ENCODE data around the gene IRX4. TPM values are rescaled to one million over a fixed set of nuclear protein-coding genes. Genes with fewer than 3 reads are reported as not detected.

The IRX4 gene
- total RNA-seq, 1 donor from 2014 or later: 0.72 TPM

- Mint-ChIP-seq H3K9me3 (ENCODE audit: unreplicated experiment) (no peaks in the 10 kb centered on the region), H3K36me3 (ENCODE audit: low read depth, unreplicated experiment) (peaks cover 4% of the 10 kb centered on the region), H3K27ac (ENCODE audit: unreplicated experiment) (no peak overlapping the region), H3K4me1 (ENCODE audit: unreplicated experiment) (no peaks in the 10 kb centered on the region), H3K27me3 (ENCODE audit: unreplicated experiment) (peaks cover 33% of the 10 kb centered on the region), H3K4me3 (ENCODE audit: unreplicated experiment) (no peak overlapping the region)
- TF ChIP-seq CTCF (IDR thresholded peaks at IDR 0.05; ENCODE audit: unreplicated experiment): no peak
- no peak for DNase-seq (ENCODE audit: low spot score)
These were observed 30.3 kb downstream of the IRX4 start for GRCh38 chr5:1852324-1852947.

DNA sequence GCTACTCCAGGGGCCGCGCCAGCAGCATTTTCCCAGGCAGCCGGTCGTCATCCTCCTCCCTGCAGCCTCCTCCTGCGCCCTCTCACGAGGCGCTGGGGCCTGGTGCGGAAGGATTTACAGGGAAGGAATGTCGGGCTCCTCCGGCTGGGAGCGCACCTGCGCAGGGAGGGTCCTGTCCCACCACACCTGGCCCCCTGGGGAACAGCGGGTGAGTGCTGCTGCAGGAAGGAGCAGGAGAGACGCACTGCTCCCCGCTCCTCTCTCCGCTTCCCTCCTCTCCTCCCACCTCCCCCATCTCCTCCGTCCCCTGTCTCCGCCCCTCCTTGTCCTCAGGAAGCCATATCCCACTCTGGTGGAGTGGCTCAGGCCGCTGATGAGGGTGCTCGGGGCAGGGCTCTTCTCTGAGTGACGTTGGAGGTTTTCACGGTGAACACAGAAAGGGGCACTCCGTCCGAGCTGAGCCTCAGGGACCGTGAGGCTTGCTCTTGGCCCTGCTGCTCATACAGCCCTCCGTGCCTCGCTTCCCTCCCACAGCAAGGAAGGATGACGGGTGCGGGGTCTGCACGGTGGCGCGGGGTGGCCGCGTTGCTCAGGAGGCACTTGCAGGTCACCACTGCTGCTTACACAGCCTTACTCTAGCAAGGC is 31.3 kb downstream of the IRX4 start:
- H3K27me3 Mint-ChIP-seq (ENCODE audit: unreplicated experiment): peaks cover 35% of the 10 kb centered on the region
- H3K4me3 Mint-ChIP-seq (ENCODE audit: unreplicated experiment): no peak overlapping the region
- H3K36me3 Mint-ChIP-seq (ENCODE audit: low read depth, unreplicated experiment): peaks cover 4% of the 10 kb centered on the region
- no peak for TF ChIP-seq CTCF (IDR thresholded peaks at IDR 0.05; ENCODE audit: unreplicated experiment)
- no peak for DNase-seq (ENCODE audit: low spot score)
- no peak overlapping the region for H3K27ac Mint-ChIP-seq (ENCODE audit: unreplicated experiment)
- H3K9me3 Mint-ChIP-seq (ENCODE audit: unreplicated experiment): no peaks in the 10 kb centered on the region
- no peaks in the 10 kb centered on the region for H3K4me1 Mint-ChIP-seq (ENCODE audit: unreplicated experiment)

- Mint-ChIP-seq H3K36me3 (ENCODE audit: low read depth, unreplicated experiment) (peaks cover 4% of the 10 kb centered on the region), H3K27ac (ENCODE audit: unreplicated experiment) (no peak overlapping the region), H3K4me1 (ENCODE audit: unreplicated experiment) (no peaks in the 10 kb centered on the region), H3K9me3 (ENCODE audit: unreplicated experiment) (no peaks in the 10 kb centered on the region), H3K27me3 (ENCODE audit: unreplicated experiment) (peaks cover 31% of the 10 kb centered on the region), H3K4me3 (ENCODE audit: unreplicated experiment) (no peak overlapping the region)
- no peak for TF ChIP-seq CTCF (IDR thresholded peaks at IDR 0.05; ENCODE audit: unreplicated experiment)
- DNase-seq (ENCODE audit: low spot score): no peak
These were observed 32.2 kb downstream of the IRX4 start for GRCh38 chr5:1850324-1851154.

DNA sequence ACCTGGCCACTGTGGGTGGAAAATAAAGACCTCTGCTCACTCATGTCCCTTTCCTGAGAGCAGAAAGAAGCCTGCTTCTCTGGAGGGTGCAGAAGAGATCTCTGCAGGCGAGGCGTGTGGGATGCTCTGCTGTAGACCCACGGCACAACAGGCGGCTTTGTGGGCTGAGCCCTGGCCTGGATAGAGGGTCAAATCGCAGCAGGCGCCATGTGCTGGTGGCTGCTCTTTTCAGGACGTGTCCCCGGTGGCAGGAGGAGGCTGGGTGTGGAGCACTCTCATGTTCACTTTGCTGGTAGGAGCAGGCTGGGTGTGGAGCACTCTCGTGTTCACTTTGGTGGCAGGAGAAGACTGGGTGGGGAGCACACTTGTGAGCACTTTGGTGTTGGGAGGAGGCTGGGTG is 35.1 kb downstream of the IRX4 start:
- H3K27ac Mint-ChIP-seq (ENCODE audit: unreplicated experiment): no peak overlapping the region
- H3K4me1 Mint-ChIP-seq (ENCODE audit: unreplicated experiment): no peaks in the 10 kb centered on the region
- TF ChIP-seq CTCF (IDR thresholded peaks at IDR 0.05; ENCODE audit: unreplicated experiment): no peak
- H3K9me3 Mint-ChIP-seq (ENCODE audit: unreplicated experiment): no peaks in the 10 kb centered on the region
- DNase-seq (ENCODE audit: low spot score): no peak
- peaks cover 4% of the 10 kb centered on the region for H3K36me3 Mint-ChIP-seq (ENCODE audit: low read depth, unreplicated experiment)
- H3K27me3 Mint-ChIP-seq (ENCODE audit: unreplicated experiment): peaks cover 16% of the 10 kb centered on the region
- H3K4me3 Mint-ChIP-seq (ENCODE audit: unreplicated experiment): no peak overlapping the region

Data from endothelial cell (in vitro differentiated cells).